Trophoblast cell (in vitro differentiated cells and primary cell): ENCODE results near the gene ACTR6.

Experiments
- DNase-seq, 2 donors: peaks; one replicate each; pipeline ENCODE4 v3.0.0-alpha.2; 2016
- H2AFZ ChIP-seq: 2 replicates; pipeline ENCODE4 v1.6.1; 2013; ENCODE audit warnings: low read length, moderate library complexity, mild to moderate bottlenecking; ENCODE audit not compliant: insufficient read depth, poor library complexity
- H2AK5ac ChIP-seq: 2 replicates; pipeline ENCODE4 v1.6.1; 2013; ENCODE audit warnings: mild to moderate bottlenecking, low read length
- H2BK120ac ChIP-seq: 2 replicates; pipeline ENCODE4 v1.6.1; 2013; ENCODE audit warnings: low read length, mild to moderate bottlenecking, moderate library complexity; ENCODE audit not compliant: insufficient read depth, poor library complexity
- H2BK12ac ChIP-seq: 2 replicates; pipeline ENCODE4 v1.6.1; 2013; ENCODE audit warnings: mild to moderate bottlenecking, low read length, moderate library complexity
- H2BK5ac ChIP-seq: 2 replicates; pipeline ENCODE4 v1.6.1; 2013; ENCODE audit warnings: low read length, low read depth, moderate library complexity, mild to moderate bottlenecking; ENCODE audit not compliant: poor library complexity
- H3K14ac ChIP-seq: 2 replicates; pipeline ENCODE4 v1.6.1; 2013; ENCODE audit warnings: mild to moderate bottlenecking, low read length
- H3K18ac ChIP-seq: 2 replicates; pipeline ENCODE4 v1.6.1; 2013; ENCODE audit warnings: mild to moderate bottlenecking, low read length
- H3K23ac ChIP-seq: 2 replicates; pipeline ENCODE4 v1.6.1; 2013; ENCODE audit warnings: low read length
- H3K27ac ChIP-seq: 2 replicates; pipeline ENCODE4 v1.5.1; 2013; ENCODE audit warnings: low read depth, mild to moderate bottlenecking, inconsistent platforms, low read length, moderate library complexity
- H3K27me3 ChIP-seq: 2 replicates; pipeline ENCODE4 v1.6.1; 2013; ENCODE audit warnings: inconsistent platforms, mild to moderate bottlenecking, low read length, moderate library complexity; ENCODE audit not compliant: insufficient read depth
- H3K36me3 ChIP-seq, 2 experiments: 1 replicate in 1 of 2; 2 replicates in 1 of 2; pipeline ENCODE4 v1.6.1; 2013; ENCODE audit warnings: low read length in 2 of 2, mild to moderate bottlenecking in 2 of 2, moderate library complexity in 1 of 2; ENCODE audit not compliant: insufficient read depth in 2 of 2, control insufficient read depth in 1 of 2
- H3K4ac ChIP-seq: 2 replicates; pipeline ENCODE4 v1.6.1; 2013; ENCODE audit warnings: low read depth, mild to moderate bottlenecking, low read length, moderate library complexity
- H3K4me1 ChIP-seq, 2 experiments: 1 replicate in 1 of 2; 2 replicates in 1 of 2; pipeline ENCODE4 v1.6.1; 2013; ENCODE audit warnings: low read length in 2 of 2, mild to moderate bottlenecking in 2 of 2, moderate library complexity in 1 of 2; ENCODE audit not compliant: insufficient read depth in 2 of 2, control insufficient read depth in 1 of 2
- H3K4me2 ChIP-seq: 2 replicates; pipeline ENCODE4 v1.6.1; 2013; ENCODE audit warnings: inconsistent platforms, mild to moderate bottlenecking, low read length, moderate library complexity
- H3K4me3 ChIP-seq: 2 replicates; pipeline ENCODE4 v1.5.1; 2013; ENCODE audit warnings: mild to moderate bottlenecking, low read depth, low read length, inconsistent platforms
- H3K79me1 ChIP-seq: one replicate; pipeline ENCODE4 v1.6.1; 2013; ENCODE audit warnings: low read length
- H3K79me2 ChIP-seq: 2 replicates; pipeline ENCODE4 v1.6.1; 2013; ENCODE audit warnings: low read length, mild to moderate bottlenecking; ENCODE audit not compliant: control insufficient read depth, insufficient read depth, poor library complexity
- H3K9ac ChIP-seq: 2 replicates; pipeline ENCODE4 v1.6.1; 2013; ENCODE audit warnings: mild to moderate bottlenecking, low read length
- H3K9me3 ChIP-seq: 2 replicates; pipeline ENCODE4 v1.6.1; 2013; ENCODE audit warnings: low read depth, mild to moderate bottlenecking, control low read depth, inconsistent platforms, low read length; ENCODE audit not compliant: insufficient read depth
- H4K12ac ChIP-seq: 2 replicates; pipeline ENCODE4 v1.6.1; 2013; ENCODE audit warnings: low read depth, mild to moderate bottlenecking, low read length, moderate library complexity
- H4K8ac ChIP-seq: 2 replicates; pipeline ENCODE4 v1.6.1; 2013; ENCODE audit warnings: low read depth, mild to moderate bottlenecking, low read length, moderate library complexity
- H4K91ac ChIP-seq: one replicate; pipeline ENCODE4 v1.6.1; 2013; ENCODE audit warnings: low read depth, mild to moderate bottlenecking, low read length, moderate library complexity
- WGBS: extraction: QIAGEN DNeasy Blood & Tissue Kit; methylation state at CpG from one replicate; pipeline ENCODE4 v1.1.7; 2013; ENCODE audit warnings: missing lambda C conversion rate; ENCODE audit not compliant: insufficient read length, insufficient coverage; ENCODE audit errors: extremely low coverage; 5-methylcytosine and 5-hydroxymethylcytosine counted together

Gene ACTR6

DNA sequence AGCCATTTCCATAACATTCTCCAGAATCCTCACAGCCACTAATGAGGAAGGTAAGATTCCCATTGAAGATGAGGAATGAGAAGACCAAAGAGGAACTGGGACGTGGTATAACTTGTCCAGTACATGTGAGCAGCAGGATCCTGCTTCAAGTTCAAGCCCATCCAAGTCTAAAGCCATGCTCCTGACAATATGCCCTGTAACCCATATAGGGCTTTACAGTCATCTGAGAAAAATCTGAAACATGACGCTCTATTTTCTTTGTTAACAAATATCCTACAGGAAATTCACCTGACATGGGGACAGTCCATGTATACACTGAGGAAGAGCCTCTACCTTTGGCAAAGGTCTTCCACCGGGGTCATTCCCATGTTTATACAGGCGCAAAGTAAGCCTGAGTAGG, 3.1 kb upstream of the ACTR6 start:
- no peak overlapping the region for H2BK120ac ChIP-seq
- no peak overlapping the region for H4K91ac ChIP-seq
- H4K8ac ChIP-seq: no peak overlapping the region
- H2AK5ac ChIP-seq: no peak overlapping the region
- H3K79me2 ChIP-seq: peaks cover 7% of the 10 kb centered on the region
- no peak overlapping the region for H3K27ac ChIP-seq
- peak in 1 of 2 donors; percentile 58 for DNase-seq
- H3K4me3 ChIP-seq: no peak overlapping the region
- H3K23ac ChIP-seq: no peak overlapping the region
- H3K36me3 ChIP-seq: no peaks in the 10 kb centered on the region
- H3K4ac ChIP-seq: no peak overlapping the region
- H3K4me1 ChIP-seq: peaks cover 4 to 9% of the 10 kb centered on the region in 2 experiments
- H3K9me3 ChIP-seq: no peaks in the 10 kb centered on the region
- H3K4me2 ChIP-seq: no peak overlapping the region
- H2AFZ ChIP-seq: no peak overlapping the region
- H4K12ac ChIP-seq: no peak overlapping the region
- peaks cover 4% of the 10 kb centered on the region for H3K79me1 ChIP-seq
- no peak overlapping the region for H3K18ac ChIP-seq
- no peak overlapping the region for H2BK12ac ChIP-seq
- H2BK5ac ChIP-seq: no peak overlapping the region
- no CpG with 5 or more reads among the region's 4 CpGs for WGBS
- H3K14ac ChIP-seq: no peak overlapping the region
- no peaks in the 10 kb centered on the region for H3K27me3 ChIP-seq
- no peak overlapping the region for H3K9ac ChIP-seq

DNA sequence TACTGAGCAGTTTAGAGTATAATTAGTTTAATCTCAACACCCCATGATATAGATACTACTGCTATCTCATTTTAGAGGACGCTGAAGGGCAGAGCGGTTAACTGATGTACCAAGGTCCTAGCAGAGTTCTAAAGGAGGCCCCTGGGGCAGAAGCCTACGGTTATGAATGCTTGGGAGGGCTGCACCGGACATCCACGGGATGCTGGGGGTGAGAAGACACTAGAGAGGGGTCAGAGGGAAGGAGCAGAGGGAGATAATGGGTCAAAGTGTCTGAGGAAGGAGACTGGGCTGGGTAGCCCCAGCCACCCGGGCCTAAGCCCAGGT, 1.6 kb upstream of the ACTR6 start:
- Histone ChIP-seq H3K4me2 (peak overlapping the region; percentile 99), H3K14ac (no peak overlapping the region), H3K4me3 (no peak overlapping the region), H2AFZ (peak overlapping the region; percentile 72), H3K27ac (no peak overlapping the region), H4K8ac (peak overlapping the region; percentile 68), H3K4me1 (peaks cover 4 to 9% of the 10 kb centered on the region in 2 experiments), H3K36me3 (no peaks in the 10 kb centered on the region), H2BK12ac (no peak overlapping the region), H3K27me3 (no peaks in the 10 kb centered on the region), H2BK5ac (no peak overlapping the region), H3K9ac (no peak overlapping the region), H2BK120ac (no peak overlapping the region), H4K12ac (peak overlapping the region; percentile 77), H3K79me1 (peaks cover 4% of the 10 kb centered on the region), H2AK5ac (no peak overlapping the region), H3K23ac (no peak overlapping the region), H3K79me2 (peaks cover 7% of the 10 kb centered on the region), H3K4ac (no peak overlapping the region), H4K91ac (no peak overlapping the region), H3K9me3 (no peaks in the 10 kb centered on the region), H3K18ac (peak overlapping the region; percentile 64)
- DNase-seq: no peak
- no CpG with 5 or more reads among the region's 6 CpGs for WGBS

DNA sequence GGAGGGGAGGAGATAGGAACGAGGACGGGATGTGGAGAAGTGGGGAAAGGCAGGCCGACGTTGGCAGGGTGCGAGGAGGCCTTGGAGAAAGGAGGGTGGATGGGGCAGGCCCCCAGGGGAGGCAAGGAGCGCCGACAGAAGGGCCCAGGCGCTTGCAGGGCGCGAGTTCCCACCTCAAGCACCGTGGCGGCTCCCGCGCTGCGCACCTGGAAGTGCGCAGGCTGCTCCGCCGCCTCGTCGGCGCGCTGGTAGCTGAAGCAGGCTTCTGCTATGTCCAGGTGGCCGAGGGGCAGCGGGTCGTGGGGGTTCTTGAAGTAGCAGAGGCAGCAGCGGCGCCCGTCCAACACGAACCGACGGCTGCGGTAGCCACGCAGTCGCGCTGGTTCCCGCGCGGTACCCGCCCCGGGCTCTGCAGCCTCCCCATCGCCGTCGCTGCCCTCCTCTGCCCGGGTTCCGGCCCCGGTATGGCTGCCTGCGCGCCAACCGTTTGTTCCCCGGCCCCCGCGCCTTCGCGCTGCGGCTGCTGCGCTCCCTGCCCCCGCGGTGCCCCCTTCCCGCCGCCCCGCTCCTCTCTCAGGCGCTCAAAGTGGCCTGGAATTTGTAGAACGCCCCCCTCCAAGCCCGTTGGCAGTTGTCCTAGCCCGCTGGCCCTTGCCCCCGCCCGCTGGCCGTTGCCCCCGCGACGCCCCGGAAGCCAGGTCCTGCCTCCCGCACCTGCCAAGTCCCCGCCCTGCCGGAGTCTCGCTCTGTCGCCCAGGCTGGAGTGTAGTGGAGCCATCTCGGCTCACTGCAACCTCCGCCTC, 1.1 kb upstream of the ACTR6 start:
- peak overlapping the region; percentile 87 for H3K4me3 ChIP-seq
- H3K14ac ChIP-seq: no peak overlapping the region
- peaks cover 4 to 9% of the 10 kb centered on the region in 2 experiments for H3K4me1 ChIP-seq
- peaks cover 7% of the 10 kb centered on the region for H3K79me2 ChIP-seq
- peak overlapping the region; percentile 77 for H4K12ac ChIP-seq
- no peak overlapping the region for H3K4ac ChIP-seq
- peak; percentile 66 to 76 for DNase-seq
- peak overlapping the region; percentile 3 for H4K91ac ChIP-seq
- H2BK120ac ChIP-seq: no peak overlapping the region
- H4K8ac ChIP-seq: peak overlapping the region; percentile 68
- no peaks in the 10 kb centered on the region for H3K36me3 ChIP-seq
- H3K23ac ChIP-seq: no peak overlapping the region
- H3K9ac ChIP-seq: peak overlapping the region; percentile 68
- H3K27me3 ChIP-seq: no peaks in the 10 kb centered on the region
- H3K4me2 ChIP-seq: peak overlapping the region; percentile 99
- peaks cover 4% of the 10 kb centered on the region for H3K79me1 ChIP-seq
- no peaks in the 10 kb centered on the region for H3K9me3 ChIP-seq
- peak overlapping the region; percentile 64 for H3K18ac ChIP-seq
- peak overlapping the region; percentile 72 for H2AFZ ChIP-seq
- no peak overlapping the region for H2AK5ac ChIP-seq
- peak overlapping the region; percentile 61 for H3K27ac ChIP-seq
- H2BK12ac ChIP-seq: no peak overlapping the region
- no peak overlapping the region for H2BK5ac ChIP-seq
- no CpG with 5 or more reads among the region's 79 CpGs for WGBS

DNA sequence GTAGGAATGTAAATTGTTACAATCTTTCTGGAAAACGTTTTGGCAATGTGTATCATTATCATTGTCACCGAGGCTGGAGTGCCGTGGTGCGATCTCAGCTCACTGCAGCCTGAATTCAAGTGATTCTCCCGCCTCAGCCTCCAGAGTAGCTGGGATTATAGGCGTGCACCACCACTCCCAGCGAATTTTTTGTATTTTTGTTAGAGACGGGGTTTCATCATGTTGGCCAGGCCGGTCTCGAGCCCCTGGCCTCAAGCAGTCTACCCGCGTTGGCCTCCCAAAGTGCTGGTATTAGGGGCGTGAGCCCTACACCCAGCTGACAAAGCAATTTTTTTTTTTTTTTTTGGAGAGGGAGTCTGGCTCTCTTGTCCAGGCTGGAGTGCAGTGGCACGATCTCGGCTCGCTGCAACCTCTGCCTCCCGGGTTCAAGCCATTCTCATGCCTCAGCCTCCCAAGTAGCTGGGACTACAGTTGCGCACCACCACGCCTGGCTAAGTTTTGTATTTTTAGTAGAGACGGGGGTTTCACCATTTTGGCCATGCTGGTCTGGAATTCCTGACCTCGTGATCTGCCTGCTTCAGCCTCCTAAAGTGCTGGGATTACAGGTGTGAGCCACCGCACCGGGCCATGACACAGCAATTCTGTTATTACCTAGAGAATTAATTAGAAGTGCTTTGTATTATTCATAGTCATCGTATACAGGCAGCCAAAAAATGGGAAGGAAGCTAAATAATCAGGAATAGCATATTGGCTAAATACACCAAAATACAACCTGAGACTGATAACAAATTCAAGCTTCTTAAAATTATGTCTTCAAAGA, 1.2 kb downstream of the ACTR6 start:
- H2BK120ac ChIP-seq: no peak overlapping the region
- no peak overlapping the region for H4K12ac ChIP-seq
- H3K4me2 ChIP-seq: no peak overlapping the region
- WGBS: no CpG with 5 or more reads among the region's 24 CpGs
- H2BK12ac ChIP-seq: no peak overlapping the region
- H2BK5ac ChIP-seq: no peak overlapping the region
- no peak overlapping the region for H2AK5ac ChIP-seq
- H3K18ac ChIP-seq: no peak overlapping the region
- H3K14ac ChIP-seq: no peak overlapping the region
- no peaks in the 10 kb centered on the region for H3K27me3 ChIP-seq
- H3K4me1 ChIP-seq: peaks cover 4 to 9% of the 10 kb centered on the region in 2 experiments
- peaks cover 0 to 2% of the 10 kb centered on the region in 2 experiments for H3K36me3 ChIP-seq
- H2AFZ ChIP-seq: no peak overlapping the region
- no peak overlapping the region for H3K4me3 ChIP-seq
- H4K8ac ChIP-seq: no peak overlapping the region
- H3K79me1 ChIP-seq: peaks cover 4% of the 10 kb centered on the region
- H3K4ac ChIP-seq: peak overlapping the region; percentile 24
- DNase-seq: peak; percentile 45 to 56
- no peak overlapping the region for H3K27ac ChIP-seq
- no peak overlapping the region for H4K91ac ChIP-seq
- no peaks in the 10 kb centered on the region for H3K9me3 ChIP-seq
- H3K9ac ChIP-seq: no peak overlapping the region
- no peak overlapping the region for H3K23ac ChIP-seq
- peaks cover 7% of the 10 kb centered on the region for H3K79me2 ChIP-seq
